Lung (tissue), 5 donors: ENCODE results near the gene MAPKAP1. TPM values are rescaled to one million over a fixed set of nuclear protein-coding genes. Genes with fewer than 3 reads are reported as not detected.

Source experiments
- polyA plus RNA-seq, 2 donors: library from polyadenylated mRNA; stranded (reverse); fragments of 200-250 nt; gene quantifications; one replicate each; pipeline ENCODE4 v1.2.1, GENCODE V29; 2013
- small RNA-seq: library from RNA; depleted of rRNA; stranded (forward); fragments of <200 nt; gene quantifications from one replicate; pipeline ENCODE3, GENCODE V24; 2014; ENCODE audit warnings: low replicate concordance
- total RNA-seq, 2 donors: library from RNA; depleted of rRNA in 1 of 2; stranded (reverse); fragments of >200 nt in 1 of 2; gene quantifications; one replicate each; pipeline ENCODE4 v1.2.1, GENCODE V29; 2014 to 2021
- donor health status: Bipolar disorder and iron deficiency.
- donor health status: healthy.
- donor health status: DM: yes; HTN: yes; CAD: no.

Gene MAPKAP1
- total and polyA plus RNA-seq, 4 donors: 53.0 to 83.3 (median 66.7) TPM

Small RNA genes lying within 50 kb of the gene (small RNA-seq; reads per million reads assigned to genes)
- gene RF00017: not detected

Other genes starting within 250 kb of the MAPKAP1 start
- 10 to 100 TPM; 40.1 to 60.4 TPM for gene PBX3, start 40.2 kb upstream of the MAPKAP1 start, total RNA-seq
- gene PBX3, start 40.2 kb upstream of the MAPKAP1 start, polyA plus RNA-seq: 10 to 100 TPM in 1 of 2 donors, 1 to 10 TPM in 1; 8.6 to 12.7 TPM